B cell (primary cell): Measurements from ENCODE around the gene KLF5. TPM values are rescaled to one million over a fixed set of nuclear protein-coding genes. Genes with fewer than 3 reads are reported as not detected.

ENCODE experiments used
- ATAC-seq: fragments of 200-7000 bp; cut with Tn5 transposase; one replicate; pipeline ENCODE4 v1.10.0; 2021; ENCODE audit warnings: low read depth, mild to moderate bottlenecking, moderate number of reproducible peaks, moderate library complexity
- CTCF ChIA-PET: fragments of 350-600 bp; sonication (Branson Sonifier 250); formaldehyde crosslinking; loops from one replicate; lab custom pipeline; 2021; ENCODE audit warnings: antibody characterized with exemption, inconsistent platforms; lab: Charles Lee
- POLR2A ChIA-PET: fragments of 350-600 bp; sonication (Branson Sonifier 250); formaldehyde crosslinking; loops from one replicate; lab custom pipeline; 2021; ENCODE audit warnings: antibody characterized with exemption; lab: Charles Lee
- DNase-seq: peaks from one replicate; pipeline ENCODE4 v3.0.0; 2013
- H2AFZ ChIP-seq: 2 replicates; pipeline ENCODE4 v1.6.1; 2012; ENCODE audit warnings: mild to moderate bottlenecking, low read depth, low read length; ENCODE audit not compliant: insufficient read depth, poor library complexity, severe bottlenecking
- H3K27ac ChIP-seq, 2 donors: 1 replicate in 1 of 2; 2 replicates in 1 of 2; pipeline ENCODE4 v1.5.1; 2012 to 2013; ENCODE audit warnings: low read length in 2 of 2, mild to moderate bottlenecking in 2 of 2, moderate library complexity in 1 of 2
- H3K27me3 ChIP-seq, 4 experiments: fragments of 200-600 bp in 1 of 4; sonication (generic) in 1 of 4; replicated peaks in 1 of 4; 1 replicate in 2 of 4; 2 replicates in 2 of 4; pipeline versions ENCODE4 v1.6.1 to v1.7.0; 2013 to 2016; ENCODE audit warnings: low read length in 3 of 4, mild to moderate bottlenecking in 2 of 4, mixed read lengths in 1 of 4, moderate library complexity in 1 of 4; ENCODE audit not compliant: insufficient read depth in 4 of 4, control insufficient read depth in 3 of 4; ENCODE audit errors: control extremely low read depth in 1 of 4
- H3K36me3 ChIP-seq, 2 experiments: replicated peaks in 1 of 2; 1 replicate in 1 of 2; 2 replicates in 1 of 2; pipeline versions ENCODE4 v1.6.1 to v1.7.1; 2013; ENCODE audit warnings: low read length in 1 of 2; ENCODE audit not compliant: insufficient read depth in 2 of 2, control insufficient read depth in 1 of 2; ENCODE audit errors: control extremely low read depth in 1 of 2, extremely low read depth in 1 of 2
- H3K4me1 ChIP-seq, 2 donors: fragments of 200-600 bp in 1 of 2; sonication (generic) in 1 of 2; 1 replicate in 1 of 2; 2 replicates in 1 of 2; pipeline versions ENCODE4 v1.5.1 to v1.6.1; 2013 to 2017; ENCODE audit warnings: low read length in 2 of 2; ENCODE audit not compliant: control insufficient read depth in 2 of 2, insufficient read depth in 2 of 2
- H3K4me2 ChIP-seq: replicated peaks from 2 replicates; pipeline ENCODE3; 2012; ENCODE audit warnings: mild to moderate bottlenecking, low read depth, low read length; ENCODE audit not compliant: poor library complexity, severe bottlenecking
- H3K4me3 ChIP-seq, 5 experiments: fragments of 200-600 bp in 1 of 5; sonication (generic) in 1 of 5; 1 replicate in 3 of 5; 2 replicates in 2 of 5; pipeline versions ENCODE4 v1.5.1 to v1.7.0; 2011 to 2016; ENCODE audit warnings: low read length in 4 of 5, mild to moderate bottlenecking in 4 of 5, low read depth in 2 of 5, control low read depth in 1 of 5, moderate library complexity in 1 of 5; ENCODE audit not compliant: insufficient read depth in 1 of 5; ENCODE audit errors: control extremely low read depth in 1 of 5, extremely low read depth in 1 of 5
- H3K79me2 ChIP-seq: fragments of 200-600 bp; sonication (generic); one replicate; pipeline ENCODE4 v1.6.0; 2016; ENCODE audit warnings: low read length; ENCODE audit not compliant: control insufficient read depth, insufficient read depth
- H3K9ac ChIP-seq: fragments of 200-600 bp; sonication (generic); 2 replicates; pipeline ENCODE4 v1.6.1; 2017; ENCODE audit warnings: mild to moderate bottlenecking, low read length, moderate library complexity
- H3K9me3 ChIP-seq, 3 donors: one replicate each; pipeline versions ENCODE4 v1.6.1 to v1.7.1; 2013; ENCODE audit warnings: low read length in 2 of 3; ENCODE audit not compliant: control insufficient read depth in 2 of 3, insufficient read depth in 1 of 3; ENCODE audit errors: control extremely low read depth in 1 of 3
- H4K20me1 ChIP-seq: 2 replicates; pipeline ENCODE4 v1.6.0; 2012; ENCODE audit warnings: mild to moderate bottlenecking, low read length; ENCODE audit not compliant: insufficient read depth, control insufficient read depth, poor library complexity, severe bottlenecking
- H3K27ac Mint-ChIP-seq: one replicate; pipeline ENCODE4 v1.8.0; 2021; ENCODE audit warnings: mixed read lengths
- H3K27me3 Mint-ChIP-seq: one replicate; pipeline ENCODE4 v1.8.0; 2021; ENCODE audit warnings: mixed read lengths
- H3K4me1 Mint-ChIP-seq: one replicate; pipeline ENCODE4 v1.8.0; 2021; ENCODE audit warnings: mixed read lengths
- H3K4me3 Mint-ChIP-seq: one replicate; pipeline ENCODE4 v1.8.0; 2021; ENCODE audit warnings: mixed read lengths
- H3K9me3 Mint-ChIP-seq: one replicate; pipeline ENCODE4 v1.8.0; 2022; ENCODE audit warnings: mixed read lengths; ENCODE audit not compliant: insufficient read depth
- CTCF ChIP-seq: fragments of 200-600 bp; IDR thresholded peaks from one replicate; pipeline ENCODE4 v1.8.0; 2022; ENCODE audit warnings: antibody characterized with exemption, mild to moderate bottlenecking
- EZH2 ChIP-seq: IDR thresholded peaks from 2 replicates; pipeline ENCODE4 v1.6.1; 2012; ENCODE audit warnings: borderline replicate concordance, low read depth, mild to moderate bottlenecking, moderate library complexity, low read length; ENCODE audit not compliant: insufficient read depth, poor library complexity, severe bottlenecking
- WGBS: methylation state at CpG from one replicate; pipeline ENCODE4 v1.1.5; 2013; ENCODE audit warnings: missing lambda C conversion rate; ENCODE audit not compliant: insufficient coverage; 5-methylcytosine and 5-hydroxymethylcytosine counted together
- intact Hi-C: fragments of 100-400 bp; cut with micrococcal nuclease; formaldehyde crosslinking; loops from one replicate; pipeline ENCODE4 v1.10.0; 2022
- polyA plus RNA-seq: library from polyadenylated mRNA; depleted of rRNA; stranded (reverse); fragments of >200 nt; gene quantifications from 2 replicates; pipeline ENCODE4 v1.2.3, GENCODE V29; 2012
- total RNA-seq, 2 donors: library from RNA; stranded (reverse); fragments of 120-200 nt in 1 of 2; gene quantifications; 1 replicate in 1 of 2; 2 replicates in 1 of 2; pipeline versions ENCODE4 v1.2.3 to v1.2.4, GENCODE V29; 2013 to 2022

The KLF5 gene
- total and polyA plus RNA-seq, 2 donors (not counting 1 experiment from before 2014, with no cell fraction given) = 0.94 to 1.5 TPM

GRCh38 chr13:73040484-73040883 lies 18.3 kb upstream of the KLF5 start:
- intact Hi-C loops = no loop called here

DNA sequence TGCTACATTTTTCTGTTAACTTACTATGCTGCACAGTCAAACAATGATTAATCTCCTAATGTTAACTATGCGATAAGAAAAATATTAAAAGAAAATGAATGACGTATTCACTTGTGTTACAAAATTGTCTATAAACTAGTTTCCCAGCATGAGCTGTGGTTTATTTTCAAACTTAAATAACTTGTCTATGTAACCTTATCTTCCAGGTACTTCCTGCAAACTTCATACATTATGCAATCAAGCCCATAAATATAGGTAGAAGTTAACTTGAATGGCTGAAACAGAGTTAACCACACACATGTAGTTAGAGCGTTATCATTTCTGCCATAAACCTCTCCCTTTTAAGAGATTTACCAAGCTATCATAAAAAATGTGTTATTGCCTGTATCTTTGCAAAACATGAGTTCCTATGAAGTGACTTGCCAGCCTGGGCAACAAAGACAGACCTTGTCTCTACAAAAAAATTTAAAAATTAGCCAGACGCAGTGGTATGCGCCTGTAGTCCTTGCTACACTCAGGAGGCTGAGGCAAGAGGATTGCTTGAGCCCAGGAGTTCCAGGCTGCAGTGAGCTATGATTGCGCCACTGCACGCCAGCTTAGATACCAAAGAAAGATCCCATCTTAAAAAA lies 17.7 kb upstream of the KLF5 start:
- H3K4me1 Mint-ChIP-seq = no peaks in the 10 kb centered on the region
- Histone ChIP-seq H3K4me3 (no peak overlapping the region), H2AFZ (no peak overlapping the region), H4K20me1 (no peaks in the 10 kb centered on the region), H3K9ac (no peak overlapping the region), H3K27ac (no peak overlapping the region), H3K4me2 (no peak overlapping the region), H3K4me1 (no peaks in the 10 kb centered on the region), H3K79me2 (no peaks in the 10 kb centered on the region), H3K27me3 (no peaks in the 10 kb centered on the region), H3K9me3 (no peaks in the 10 kb centered on the region), H3K36me3 (no peaks in the 10 kb centered on the region)
- WGBS = 66% methylated on average over 4 of the region's 7 CpGs
- no peak for DNase-seq
- H3K9me3 Mint-ChIP-seq = no peaks in the 10 kb centered on the region
- H3K27ac Mint-ChIP-seq = no peak overlapping the region
- intact Hi-C loops = no loop called here
- no peak overlapping the region for H3K4me3 Mint-ChIP-seq
- TF ChIP-seq CTCF (no peak), EZH2 (no peak)
- no peak for ATAC-seq
- ChIA-PET POLR2A (no interaction called here), CTCF (no interaction called here)
- H3K27me3 Mint-ChIP-seq = peaks cover 4% of the 10 kb centered on the region

More at GRCh38 chr13:73040484-73040883, 18.3 kb upstream of the KLF5 start:
- Histone ChIP-seq H3K27ac (no peak overlapping the region), H3K4me1 (no peaks in the 10 kb centered on the region), H3K4me3 (no peak overlapping the region), H3K36me3 (no peaks in the 10 kb centered on the region), H3K79me2 (no peaks in the 10 kb centered on the region), H3K27me3 (no peaks in the 10 kb centered on the region), H3K4me2 (no peak overlapping the region), H3K9ac (no peak overlapping the region), H2AFZ (no peak overlapping the region), H4K20me1 (no peaks in the 10 kb centered on the region), H3K9me3 (no peaks in the 10 kb centered on the region)
- TF ChIP-seq CTCF (no peak), EZH2 (no peak)
- ATAC-seq (no peak), DNase-seq (no peak)
- CTCF ChIA-PET = no interaction called here
- POLR2A ChIA-PET = no interaction called here
- no peak overlapping the region for H3K27ac Mint-ChIP-seq
- H3K27me3 Mint-ChIP-seq = peaks cover 4% of the 10 kb centered on the region
- no peak overlapping the region for H3K4me3 Mint-ChIP-seq
- H3K4me1 Mint-ChIP-seq = no peaks in the 10 kb centered on the region
- H3K9me3 Mint-ChIP-seq = no peaks in the 10 kb centered on the region
- WGBS = no CpG with 5 or more reads among the region's 3 CpGs
